PC-3 (cell line): Measurements from ENCODE around the gene TMEM229B.

Source experiments
- EZH2 ChIP-seq: fragments of 300-600 bp; sonication (generic); IDR thresholded peaks from one replicate; pipeline ENCODE4 v1.6.1; 2017; ENCODE audit warnings: antibody characterized with exemption, mild to moderate bottlenecking, low read length; ENCODE audit not compliant: unreplicated experiment
- EZH2phosphoT487 ChIP-seq: fragments of 300-600 bp; sonication (generic); IDR thresholded peaks from 2 replicates; pipeline ENCODE4 v1.6.1; 2018; ENCODE audit warnings: mild to moderate bottlenecking, antibody characterized with exemption, low read length, borderline replicate concordance
- TF ChIP-seq, protein P1 (sequence below): fragments of 300-600 bp; sonication (generic); conservative IDR thresholded peaks from 2 replicates; pipeline ENCODE4 v1.5.1; 2017; ENCODE audit warnings: antibody characterized with exemption, low read depth, mild to moderate bottlenecking, low read length

GRCh38 chr14:67436006-67436866 is 52.3 kb downstream of the TMEM229B start:
- TF ChIP-seq EZH2 (no peak), EZH2phosphoT487 (no peak)
- TF ChIP-seq, protein P1, sequence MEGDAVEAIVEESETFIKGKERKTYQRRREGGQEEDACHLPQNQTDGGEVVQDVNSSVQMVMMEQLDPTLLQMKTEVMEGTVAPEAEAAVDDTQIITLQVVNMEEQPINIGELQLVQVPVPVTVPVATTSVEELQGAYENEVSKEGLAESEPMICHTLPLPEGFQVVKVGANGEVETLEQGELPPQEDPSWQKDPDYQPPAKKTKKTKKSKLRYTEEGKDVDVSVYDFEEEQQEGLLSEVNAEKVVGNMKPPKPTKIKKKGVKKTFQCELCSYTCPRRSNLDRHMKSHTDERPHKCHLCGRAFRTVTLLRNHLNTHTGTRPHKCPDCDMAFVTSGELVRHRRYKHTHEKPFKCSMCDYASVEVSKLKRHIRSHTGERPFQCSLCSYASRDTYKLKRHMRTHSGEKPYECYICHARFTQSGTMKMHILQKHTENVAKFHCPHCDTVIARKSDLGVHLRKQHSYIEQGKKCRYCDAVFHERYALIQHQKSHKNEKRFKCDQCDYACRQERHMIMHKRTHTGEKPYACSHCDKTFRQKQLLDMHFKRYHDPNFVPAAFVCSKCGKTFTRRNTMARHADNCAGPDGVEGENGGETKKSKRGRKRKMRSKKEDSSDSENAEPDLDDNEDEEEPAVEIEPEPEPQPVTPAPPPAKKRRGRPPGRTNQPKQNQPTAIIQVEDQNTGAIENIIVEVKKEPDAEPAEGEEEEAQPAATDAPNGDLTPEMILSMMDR, result no peak
